HS-5 (cell line): ENCODE measurements around the gene PLXNA1.

Experiments used
- DNase-seq: peaks from one replicate; pipeline ENCODE4 v3.0.0-alpha.2; 2012; ENCODE audit warnings: low read depth

The PLXNA1 gene

DNA sequence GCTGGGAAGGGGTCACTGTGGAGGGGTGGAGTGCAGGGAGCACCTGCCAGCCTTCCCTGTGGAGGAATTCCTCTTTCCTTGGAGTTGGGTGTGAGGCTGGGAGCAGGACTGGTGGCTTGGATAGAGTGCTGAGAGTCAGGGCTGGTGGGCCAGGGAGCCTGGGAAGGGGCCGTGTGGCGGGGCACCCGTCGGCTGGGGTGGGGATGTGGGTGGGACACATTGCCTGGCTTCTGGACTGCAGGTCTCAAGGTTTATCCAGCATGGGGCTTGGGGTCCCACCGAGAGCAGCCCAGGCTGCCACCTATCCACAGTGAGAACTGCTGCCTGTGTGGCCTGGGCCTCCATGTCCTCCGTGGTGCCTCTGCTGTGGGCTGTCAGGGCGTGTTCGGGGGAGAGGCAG, 4.7 kb downstream of the PLXNA1 start:
- no peak for DNase-seq

GRCh38 chr3:126988451-126989021, 5.6 kb downstream of the PLXNA1 start:
- no peak for DNase-seq

DNA sequence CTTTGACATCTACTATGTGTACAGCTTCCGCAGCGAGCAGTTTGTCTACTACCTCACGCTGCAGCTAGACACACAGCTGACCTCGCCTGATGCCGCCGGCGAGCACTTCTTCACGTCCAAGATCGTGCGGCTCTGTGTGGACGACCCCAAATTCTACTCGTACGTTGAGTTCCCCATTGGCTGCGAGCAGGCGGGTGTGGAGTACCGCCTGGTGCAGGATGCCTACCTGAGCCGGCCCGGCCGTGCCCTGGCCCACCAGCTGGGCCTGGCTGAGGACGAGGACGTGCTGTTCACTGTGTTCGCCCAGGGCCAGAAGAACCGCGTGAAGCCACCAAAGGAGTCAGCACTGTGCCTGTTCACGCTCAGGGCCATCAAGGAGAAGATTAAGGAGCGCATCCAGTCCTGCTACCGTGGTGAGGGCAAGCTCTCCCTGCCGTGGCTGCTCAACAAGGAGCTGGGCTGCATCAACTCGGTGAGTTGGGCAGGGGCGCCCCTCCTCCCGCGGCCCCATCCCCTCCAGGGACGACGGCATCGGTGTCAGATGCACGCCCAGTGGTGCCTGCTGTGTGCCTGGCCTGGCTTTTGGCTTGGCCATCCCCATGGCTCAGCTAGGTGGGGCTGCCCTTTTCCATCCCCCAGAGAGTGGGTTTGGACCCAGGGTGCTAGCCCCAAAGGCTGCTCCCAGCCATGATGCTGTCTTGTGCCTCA, 6.6 kb downstream of the PLXNA1 start:
- DNase-seq = no peak

DNA sequence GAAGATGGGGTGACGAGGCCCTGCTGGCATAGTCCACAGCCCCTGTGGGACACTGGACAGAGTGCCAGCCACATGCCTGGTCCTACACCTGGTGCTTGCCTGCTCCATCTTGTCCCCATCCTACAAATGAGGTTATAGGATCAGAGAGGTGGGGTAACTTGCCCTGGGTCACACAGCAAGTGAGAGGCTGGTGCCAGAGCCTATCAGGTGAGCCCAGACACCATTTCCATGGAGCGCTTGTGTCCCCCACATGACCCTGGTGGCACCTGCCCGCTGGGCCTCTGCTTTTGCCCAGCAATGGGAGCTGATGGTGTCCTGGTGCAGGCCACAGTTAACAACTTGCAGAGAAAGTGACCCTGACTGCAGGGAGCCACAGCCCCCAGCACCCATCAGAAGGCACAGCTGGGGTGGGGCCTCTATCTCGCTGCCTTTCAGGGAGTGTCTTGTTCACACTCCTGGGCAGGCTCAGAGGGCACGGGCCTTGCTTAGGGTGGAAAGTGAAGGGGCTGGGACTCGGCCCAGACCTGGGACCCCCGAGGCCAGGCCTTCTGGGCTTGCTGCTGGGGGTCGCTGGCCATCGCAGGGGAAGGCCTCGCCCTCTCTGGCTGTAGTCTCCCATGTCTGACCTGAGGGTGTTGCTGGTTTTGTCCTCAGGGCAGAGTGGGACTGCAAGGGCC, 7.2 kb downstream of the PLXNA1 start:
- no peak for DNase-seq

DNA sequence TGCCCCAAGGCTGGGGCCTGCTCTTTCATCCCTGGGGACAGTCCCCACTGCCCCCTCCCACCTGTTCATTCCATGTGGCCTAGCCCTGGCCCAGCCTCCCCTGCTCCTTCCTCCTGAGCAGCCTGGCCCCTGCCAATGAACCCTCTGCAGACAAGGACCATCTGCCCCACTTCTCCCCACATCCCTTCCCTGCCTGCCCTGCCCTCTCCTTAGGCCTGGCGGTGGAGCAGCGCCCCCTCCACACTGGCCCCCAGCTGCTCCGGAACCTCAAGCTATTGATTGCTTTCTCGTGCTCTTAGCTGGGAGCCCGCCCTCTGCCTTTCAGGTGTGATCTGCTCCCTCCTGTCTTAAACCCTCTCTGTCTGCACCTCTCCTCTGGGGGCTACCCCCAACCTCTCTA, 8.0 kb downstream of the PLXNA1 start:
- DNase-seq = no peak

GRCh38 chr3:126991366-126992200, 8.7 kb downstream of the PLXNA1 start:
- no peak for DNase-seq

DNA sequence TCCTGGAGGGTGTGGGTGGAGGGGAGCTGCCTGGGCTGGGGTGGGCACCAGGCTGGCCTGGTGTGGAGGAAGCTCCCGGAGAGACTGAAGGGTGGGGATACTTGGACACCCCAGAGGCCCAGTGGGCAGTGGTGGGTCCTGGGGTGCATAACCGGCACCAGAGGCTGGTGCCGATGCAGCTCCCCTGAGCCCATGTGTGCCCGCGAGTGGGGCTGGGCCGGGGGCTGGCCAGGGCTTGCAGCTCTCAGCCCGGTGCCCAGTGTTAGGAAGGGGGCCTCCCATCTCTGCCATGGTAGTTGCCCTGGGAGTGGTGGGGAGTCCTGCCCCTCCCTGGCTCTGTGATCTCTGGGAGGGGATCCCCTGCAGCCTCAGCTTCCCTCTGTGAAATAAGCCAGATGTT, 9.3 kb downstream of the PLXNA1 start:
- DNase-seq = no peak

- DNase-seq = no peak
Observed at GRCh38 chr3:126992776-126993175, 9.9 kb downstream of the PLXNA1 start.

DNA sequence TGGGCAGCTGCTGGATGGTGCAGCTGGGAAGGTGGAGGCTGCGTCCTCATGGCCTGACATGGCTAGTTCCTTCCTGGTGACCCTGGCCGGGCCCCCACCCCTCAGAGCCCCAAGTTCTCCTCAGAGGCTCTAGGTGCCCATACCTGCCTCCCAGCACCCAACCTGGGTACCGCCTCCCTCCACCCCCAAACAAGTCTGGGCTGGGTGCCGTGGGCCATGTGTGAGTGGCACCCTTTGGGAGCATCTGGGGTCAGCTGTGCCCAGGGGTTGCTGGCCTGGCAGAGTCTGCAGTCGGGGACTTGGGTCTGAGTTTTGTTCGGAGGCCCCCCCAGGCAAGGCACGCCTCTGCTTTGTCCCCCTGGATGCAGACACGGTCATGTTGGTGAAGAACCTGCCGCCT, 10.5 kb downstream of the PLXNA1 start:
- no peak for DNase-seq

DNA sequence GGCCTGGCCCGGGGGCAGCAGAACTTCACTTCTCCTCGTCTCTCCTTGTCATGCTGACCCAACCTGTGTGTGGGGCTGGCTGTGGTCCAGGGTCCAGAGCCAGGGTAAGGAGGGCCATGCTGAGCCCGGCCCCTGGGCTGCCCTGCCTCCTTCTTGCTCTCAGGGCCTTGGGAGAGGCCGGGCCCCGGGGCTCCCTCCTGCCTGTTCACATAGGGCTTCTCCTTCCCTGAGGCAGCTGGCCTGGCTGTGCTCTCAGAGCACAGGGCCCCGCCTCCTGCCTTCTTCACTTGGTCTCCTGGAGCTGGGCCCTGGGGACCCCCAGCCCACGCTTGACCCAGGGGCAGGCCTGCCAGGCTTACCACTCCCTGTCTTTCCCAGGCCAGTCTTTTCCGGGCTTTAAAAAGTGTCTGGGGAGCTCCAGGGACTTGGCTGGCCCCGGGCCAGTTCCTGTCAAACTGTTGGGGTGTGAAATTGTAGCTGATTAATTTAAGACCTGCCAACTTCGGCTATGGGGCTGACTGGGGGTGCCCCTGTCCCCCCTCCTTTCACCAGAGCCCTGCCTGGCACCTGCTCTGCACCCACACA, 11.8 kb downstream of the PLXNA1 start:
- DNase-seq = no peak

- no peak for DNase-seq
Observed at GRCh38 chr3:126995254-126995780, 12.4 kb downstream of the PLXNA1 start.

DNA sequence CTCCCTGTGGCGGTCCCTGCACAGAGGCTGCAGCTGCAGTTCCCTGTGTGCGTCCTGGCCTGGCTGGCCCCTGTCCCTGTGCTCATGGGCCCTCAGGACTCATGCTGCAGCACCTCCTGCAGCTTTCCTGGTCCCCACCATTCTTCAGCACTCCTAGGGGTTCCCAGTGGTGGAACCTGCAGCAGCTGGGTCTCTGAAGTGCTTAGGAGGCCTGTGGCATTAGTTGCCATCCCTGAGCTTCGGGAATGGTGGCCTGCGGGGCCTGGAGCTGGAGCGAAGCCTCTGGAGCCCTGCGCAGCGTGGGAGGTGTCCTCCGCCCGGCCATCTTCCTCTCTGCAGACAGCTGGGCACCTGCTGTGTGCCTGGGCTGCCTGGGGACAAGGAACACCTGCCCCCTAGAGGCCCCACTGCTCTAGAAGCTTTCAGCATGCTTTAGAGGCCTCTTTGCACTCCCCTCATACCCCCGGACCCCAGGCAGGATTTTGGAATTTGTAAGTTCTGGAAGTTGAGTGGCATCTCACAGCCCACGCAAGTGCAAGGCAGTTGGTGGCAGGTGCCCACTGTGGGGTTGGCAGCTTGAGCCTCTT, 13.1 kb downstream of the PLXNA1 start:
- no peak for DNase-seq

DNA sequence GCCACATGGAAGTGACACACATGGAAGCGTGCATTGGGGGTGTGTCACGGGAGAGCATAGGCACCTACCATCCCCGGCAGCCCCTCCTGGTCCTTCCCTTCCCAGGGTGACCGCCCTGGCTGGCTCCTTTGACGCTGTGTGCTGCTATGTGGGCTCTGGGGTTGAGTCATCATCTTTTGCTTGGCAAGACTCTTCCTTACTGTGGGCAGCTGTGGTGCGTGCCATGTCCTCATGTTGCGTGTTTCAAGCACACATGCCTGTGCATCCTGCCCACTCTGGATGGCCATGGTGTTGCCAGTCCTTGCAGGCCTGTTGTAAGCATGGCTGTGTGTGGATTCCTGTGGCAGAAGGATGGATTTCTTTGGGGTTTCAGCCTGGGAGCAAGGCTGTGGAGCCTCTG, 14.0 kb downstream of the PLXNA1 start:
- no peak for DNase-seq

DNA sequence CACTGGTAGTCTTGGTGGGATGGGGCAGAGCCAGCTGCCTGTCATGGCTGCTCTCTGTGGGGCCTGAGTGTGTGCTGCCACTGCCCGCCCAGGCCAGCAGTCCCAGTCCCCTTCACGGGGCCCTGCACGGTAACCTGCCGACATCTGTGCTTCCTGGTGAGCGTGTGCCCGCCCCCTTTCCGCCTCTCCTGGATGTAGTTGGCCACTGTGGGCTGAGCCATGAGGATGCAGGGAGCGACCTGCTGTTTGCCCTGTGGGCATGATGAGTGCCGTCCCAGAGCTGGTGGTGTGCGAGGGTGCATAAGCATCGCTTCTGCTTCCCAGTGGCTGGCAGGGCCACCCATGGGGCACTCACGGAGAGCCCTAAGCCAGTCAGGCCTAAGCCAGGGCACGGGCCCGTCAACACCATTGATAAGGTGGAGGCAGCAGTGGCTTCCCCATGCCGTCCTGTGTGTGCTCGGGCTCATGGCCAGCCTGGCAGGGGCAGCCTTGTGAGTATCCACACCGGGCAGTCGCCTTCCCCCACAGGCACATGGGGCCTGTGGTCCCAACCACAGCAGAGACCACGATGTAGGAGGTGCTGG, 14.6 kb downstream of the PLXNA1 start:
- no peak for DNase-seq

DNA sequence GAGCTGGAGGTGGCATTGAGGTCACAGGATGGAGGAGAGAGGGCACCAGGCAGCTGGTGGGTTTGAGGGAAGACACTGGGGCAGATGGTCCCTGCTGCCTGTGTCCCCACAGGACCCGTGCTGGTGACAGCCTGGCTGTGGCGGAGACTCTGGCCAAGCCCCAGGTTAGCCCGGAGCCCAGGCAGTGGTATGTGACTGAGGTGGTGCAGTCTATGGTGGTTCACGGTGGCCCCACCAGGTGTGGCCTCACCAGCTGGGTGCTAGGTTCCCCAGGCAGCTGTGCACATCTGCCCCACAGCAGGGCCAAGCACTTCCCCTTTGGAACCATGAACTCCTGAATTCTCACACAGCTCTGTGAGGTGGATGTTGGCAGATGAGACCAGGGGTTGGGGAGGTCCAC, 15.4 kb downstream of the PLXNA1 start:
- DNase-seq = no peak

DNA sequence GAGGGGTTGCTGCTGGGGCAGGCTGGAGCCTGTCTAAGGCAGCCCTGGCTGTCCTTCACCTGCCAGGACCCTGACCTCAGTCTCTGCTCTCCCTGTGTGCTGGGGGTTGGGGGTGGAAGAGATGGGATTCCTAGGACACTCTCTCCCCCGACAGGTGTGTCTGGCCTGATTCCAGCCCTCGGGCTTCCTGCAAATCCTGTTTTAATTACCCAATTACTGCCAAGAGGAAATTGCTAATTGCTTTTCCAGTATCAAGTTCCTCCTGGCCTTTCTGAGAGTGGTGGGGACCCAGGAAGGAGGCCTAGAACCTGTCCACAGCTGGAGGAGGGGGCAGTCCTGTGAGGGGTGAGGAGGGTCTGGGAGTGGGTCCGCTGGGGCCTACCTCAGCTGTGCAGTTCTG, 15.8 kb downstream of the PLXNA1 start:
- DNase-seq = no peak

- no peak for DNase-seq
Observed at GRCh38 chr3:126999383-126999782, 16.5 kb downstream of the PLXNA1 start.

DNA sequence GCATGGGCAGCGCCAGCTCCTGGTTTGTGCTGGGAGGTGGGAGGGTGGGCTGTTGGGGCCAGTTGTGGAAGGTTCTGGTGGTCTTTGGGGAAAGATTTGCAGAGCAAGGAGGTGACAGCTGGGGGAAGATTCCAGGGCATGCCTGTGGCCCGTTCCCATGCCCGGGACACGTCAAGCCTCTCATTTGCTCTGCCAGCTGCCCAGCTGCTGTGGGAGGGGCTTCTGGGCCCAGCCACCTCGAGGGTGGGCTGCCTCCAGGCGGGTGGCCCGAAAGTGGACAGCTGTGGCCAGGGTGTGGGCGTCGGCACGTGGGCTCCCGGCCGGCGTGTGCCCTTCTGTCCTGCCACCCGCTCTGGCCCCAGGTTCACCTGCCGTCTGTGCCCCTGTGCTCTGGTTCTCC, 17.2 kb downstream of the PLXNA1 start:
- DNase-seq = no peak

GRCh38 chr3:127000761-127001160, 17.8 kb downstream of the PLXNA1 start:
- DNase-seq = no peak

DNA sequence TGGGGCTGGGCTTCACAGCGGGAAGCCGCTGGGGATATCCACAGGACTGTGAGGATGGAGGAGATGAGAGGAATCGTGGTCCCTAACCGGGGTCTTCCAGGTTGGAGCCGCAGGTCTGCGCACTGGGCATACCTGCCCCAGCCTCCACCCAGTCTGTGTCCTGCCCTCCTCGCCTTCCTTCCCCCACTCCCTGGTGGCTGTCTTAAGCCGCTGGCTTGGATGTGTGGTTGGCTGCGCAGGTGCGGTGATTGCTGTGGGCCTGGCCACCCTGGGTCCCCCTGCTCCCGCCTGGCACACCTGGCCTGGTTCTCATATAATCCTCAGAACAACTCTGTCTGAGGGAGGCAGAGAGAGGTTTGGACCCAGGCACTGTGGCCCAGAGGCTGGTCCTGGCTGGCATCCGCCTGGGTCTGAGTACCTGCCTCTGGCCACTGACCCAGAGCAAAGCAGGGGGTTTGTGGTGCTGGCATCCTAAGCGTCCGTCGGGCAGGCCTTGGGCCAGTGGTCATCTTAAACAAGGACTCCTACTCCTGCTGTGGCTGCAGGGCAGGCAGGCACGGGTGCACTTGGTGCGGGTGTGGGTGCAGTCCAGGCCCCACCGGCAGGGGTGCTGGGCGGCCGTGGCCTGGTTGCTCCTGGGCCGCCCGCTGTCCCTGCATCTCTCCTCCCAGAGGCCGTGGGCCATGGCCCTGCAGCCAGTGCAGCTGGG, 18.7 kb downstream of the PLXNA1 start:
- DNase-seq = no peak
